ENCODE results near the gene FOXO1.

Gene FOXO1

GRCh38 chr13:40609972-40610726 lies 56.3 kb downstream of the FOXO1 start:
- no peak for TF ChIP-seq EP300 (IDR thresholded peaks at IDR 0.05; ENCODE audit: borderline replicate concordance)
- no peak for TF ChIP-seq NFIC (IDR thresholded peaks at IDR 0.05)
- no peak for TF ChIP-seq CEBPB (IDR thresholded peaks at IDR 0.05)
- no peak for TF ChIP-seq ZBTB7A (IDR thresholded peaks at IDR 0.05; ENCODE audit: low read depth)
- TF ChIP-seq USF1 (IDR thresholded peaks at IDR 0.05) = no peak
- TF ChIP-seq EGR1 (IDR thresholded peaks at IDR 0.05) = no peak
- no peak for TF ChIP-seq TAF1 (IDR thresholded peaks at IDR 0.05; ENCODE audit: low read depth)
- no peak for TF ChIP-seq MAX (IDR thresholded peaks at IDR 0.05)
- no peak for TF ChIP-seq REST (IDR thresholded peaks at IDR 0.05; ENCODE audit: low read depth)
- TF ChIP-seq YY1 (IDR thresholded peaks at IDR 0.05; ENCODE audit: low read depth) = no peak
- no peak for TF ChIP-seq FOXM1 (IDR thresholded peaks at IDR 0.05; ENCODE audit: borderline replicate concordance, low read depth)
- TF ChIP-seq RAD21 (IDR thresholded peaks at IDR 0.05; ENCODE audit: low read depth) = no peak
- TF ChIP-seq CREB1 (IDR thresholded peaks at IDR 0.05; ENCODE audit: low read depth) = no peak
- TF ChIP-seq TEAD4 (IDR thresholded peaks at IDR 0.05) = no peak
- TF ChIP-seq TCF12 (IDR thresholded peaks at IDR 0.05; ENCODE audit: low read depth) = no peak

GRCh38 chr13:40608308-40608707 lies 58.1 kb downstream of the FOXO1 start:
- no peak for TF ChIP-seq TCF12 (IDR thresholded peaks at IDR 0.05; ENCODE audit: low read depth)
- TF ChIP-seq TAF1 (IDR thresholded peaks at IDR 0.05; ENCODE audit: low read depth) = no peak
- TF ChIP-seq USF1 (IDR thresholded peaks at IDR 0.05) = no peak
- no peak for TF ChIP-seq MAX (IDR thresholded peaks at IDR 0.05)
- TF ChIP-seq NFIC (IDR thresholded peaks at IDR 0.05) = no peak
- no peak for TF ChIP-seq RAD21 (IDR thresholded peaks at IDR 0.05; ENCODE audit: low read depth)
- no peak for TF ChIP-seq CEBPB (IDR thresholded peaks at IDR 0.05)
- TF ChIP-seq EGR1 (IDR thresholded peaks at IDR 0.05) = no peak
- TF ChIP-seq EP300 (IDR thresholded peaks at IDR 0.05; ENCODE audit: borderline replicate concordance) = no peak
- TF ChIP-seq YY1 (IDR thresholded peaks at IDR 0.05; ENCODE audit: low read depth) = no peak
- no peak for TF ChIP-seq CREB1 (IDR thresholded peaks at IDR 0.05; ENCODE audit: low read depth)
- TF ChIP-seq TEAD4 (IDR thresholded peaks at IDR 0.05) = no peak

GRCh38 chr13:40605573-40605972 lies 60.9 kb downstream of the FOXO1 start:
- TF ChIP-seq NFIC (IDR thresholded peaks at IDR 0.05) (no peak), TCF12 (IDR thresholded peaks at IDR 0.05; ENCODE audit: low read depth) (no peak), EGR1 (IDR thresholded peaks at IDR 0.05) (no peak), RAD21 (IDR thresholded peaks at IDR 0.05; ENCODE audit: low read depth) (no peak), FOXM1 (IDR thresholded peaks at IDR 0.05; ENCODE audit: borderline replicate concordance, low read depth) (no peak), REST (IDR thresholded peaks at IDR 0.05; ENCODE audit: low read depth) (no peak), TEAD4 (IDR thresholded peaks at IDR 0.05) (no peak), CREB1 (IDR thresholded peaks at IDR 0.05; ENCODE audit: low read depth) (no peak), ZBTB7A (IDR thresholded peaks at IDR 0.05; ENCODE audit: low read depth) (no peak), MAX (IDR thresholded peaks at IDR 0.05) (no peak), CEBPB (IDR thresholded peaks at IDR 0.05) (no peak), TAF1 (IDR thresholded peaks at IDR 0.05; ENCODE audit: low read depth) (no peak)

- no peak for TF ChIP-seq TCF12 (IDR thresholded peaks at IDR 0.05; ENCODE audit: low read depth)
- no peak for TF ChIP-seq EGR1 (IDR thresholded peaks at IDR 0.05)
Observed at GRCh38 chr13:40604135-40604534, 62.3 kb downstream of the FOXO1 start.

GRCh38 chr13:40600149-40600751 lies 66.2 kb downstream of the FOXO1 start:
- no peak for TF ChIP-seq FOXM1 (IDR thresholded peaks at IDR 0.05; ENCODE audit: borderline replicate concordance, low read depth)
- TF ChIP-seq TEAD4 (IDR thresholded peaks at IDR 0.05) = no peak
- no peak for TF ChIP-seq RAD21 (IDR thresholded peaks at IDR 0.05; ENCODE audit: low read depth)
- TF ChIP-seq USF1 (IDR thresholded peaks at IDR 0.05) = no peak
- TF ChIP-seq CREB1 (IDR thresholded peaks at IDR 0.05; ENCODE audit: low read depth) = no peak
- no peak for TF ChIP-seq TAF1 (IDR thresholded peaks at IDR 0.05; ENCODE audit: low read depth)
- TF ChIP-seq EP300 (IDR thresholded peaks at IDR 0.05; ENCODE audit: borderline replicate concordance) = no peak
- TF ChIP-seq ZBTB7A (IDR thresholded peaks at IDR 0.05; ENCODE audit: low read depth) = no peak
- no peak for TF ChIP-seq CEBPB (IDR thresholded peaks at IDR 0.05)
- TF ChIP-seq TCF12 (IDR thresholded peaks at IDR 0.05; ENCODE audit: low read depth) = no peak
- no peak for TF ChIP-seq YY1 (IDR thresholded peaks at IDR 0.05; ENCODE audit: low read depth)
- TF ChIP-seq REST (IDR thresholded peaks at IDR 0.05; ENCODE audit: low read depth) = no peak
- TF ChIP-seq NFIC (IDR thresholded peaks at IDR 0.05) = no peak
- no peak for TF ChIP-seq MAX (IDR thresholded peaks at IDR 0.05)
